Fibroblast of peridontal ligament (primary cell): ENCODE data around the gene RBM19.

Experiments used
- DNase-seq: peaks from one replicate; pipeline ENCODE4 v3.0.0-alpha.2; 2010; ENCODE audit errors: extremely low read depth

RBM19 gene

GRCh38 chr12:113804961-113805600, 161.0 kb downstream of the RBM19 start:
- DNase-seq = no peak

- no peak for DNase-seq
Observed at GRCh38 chr12:113803759-113804140, 162.4 kb downstream of the RBM19 start.

DNA sequence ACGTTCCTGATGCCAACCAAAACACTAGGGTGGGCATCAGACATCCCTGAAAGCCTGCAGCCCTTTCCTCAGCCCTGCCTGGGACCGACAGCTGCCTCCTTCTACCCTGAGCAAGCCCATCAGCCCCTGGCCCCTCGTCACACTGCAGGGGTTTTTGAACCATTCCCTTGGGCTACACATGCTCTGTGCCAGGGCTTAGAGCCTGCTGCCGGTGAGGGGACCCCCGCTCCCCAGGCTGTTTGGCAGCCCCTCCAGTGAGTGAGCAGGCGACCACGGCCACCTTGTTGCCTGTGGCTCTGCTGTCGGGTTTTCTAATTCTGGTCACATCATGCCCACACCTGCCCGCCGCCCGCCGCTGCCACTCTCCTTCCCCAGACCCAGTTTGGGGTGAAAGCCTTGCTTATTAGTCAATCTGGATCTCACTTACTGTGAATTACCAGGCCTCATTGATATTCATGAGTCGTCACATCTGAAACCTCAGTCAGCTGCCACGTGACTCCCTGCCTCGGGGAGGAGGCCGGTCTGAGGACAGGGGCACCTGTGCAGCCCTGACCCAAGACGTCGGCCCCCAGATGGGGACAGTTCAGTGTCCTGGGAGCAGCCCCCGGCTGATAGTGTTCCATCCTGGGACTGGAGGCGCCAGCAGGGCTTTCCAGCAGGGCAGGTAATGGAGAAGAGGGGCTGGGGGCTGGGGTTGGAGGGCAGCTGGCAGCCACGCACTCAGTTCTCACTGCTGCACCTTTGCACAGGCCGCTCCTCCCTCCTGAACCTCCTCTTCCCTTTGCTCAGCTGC, 163.0 kb downstream of the RBM19 start:
- DNase-seq = no peak

DNA sequence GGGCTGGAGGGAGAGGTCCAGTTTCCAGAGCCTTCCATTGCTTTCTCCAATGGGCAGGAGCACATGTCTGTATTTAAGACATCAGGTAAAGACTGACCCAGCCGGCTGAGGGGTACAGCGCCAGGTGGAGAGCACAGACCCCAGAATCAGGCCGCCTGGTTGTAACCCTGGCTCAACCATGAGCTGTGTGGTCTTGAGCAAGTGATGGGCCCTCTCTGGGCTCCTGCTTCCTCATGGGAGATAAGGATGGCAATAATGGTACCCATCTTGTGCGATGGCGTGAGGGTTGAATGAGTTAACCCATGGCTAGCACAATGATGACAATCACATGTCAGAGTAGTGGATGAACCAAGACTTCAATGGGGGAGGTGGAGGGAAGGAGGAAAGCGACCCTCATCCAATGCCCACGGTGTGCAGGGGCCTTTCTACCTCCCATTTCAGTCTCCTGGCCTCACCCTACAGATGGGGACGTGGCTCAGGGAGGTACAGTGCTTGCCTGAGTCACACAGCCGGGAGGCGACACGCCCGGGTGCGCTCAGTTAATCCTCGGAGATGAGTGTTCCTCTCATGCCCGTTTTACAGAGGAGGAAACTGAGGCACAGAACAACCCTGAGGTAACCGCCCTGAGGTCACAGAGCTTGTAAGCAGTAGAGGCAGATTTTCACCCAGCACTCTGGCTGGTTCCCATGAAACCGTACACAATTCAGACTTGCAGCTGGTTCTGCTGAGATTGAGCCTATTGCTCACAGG, 163.9 kb downstream of the RBM19 start:
- no peak for DNase-seq

- no peak for DNase-seq
Observed at GRCh38 chr12:113800201-113800600, 165.9 kb downstream of the RBM19 start.

GRCh38 chr12:113798552-113798951, 167.6 kb downstream of the RBM19 start:
- no peak for DNase-seq

DNA sequence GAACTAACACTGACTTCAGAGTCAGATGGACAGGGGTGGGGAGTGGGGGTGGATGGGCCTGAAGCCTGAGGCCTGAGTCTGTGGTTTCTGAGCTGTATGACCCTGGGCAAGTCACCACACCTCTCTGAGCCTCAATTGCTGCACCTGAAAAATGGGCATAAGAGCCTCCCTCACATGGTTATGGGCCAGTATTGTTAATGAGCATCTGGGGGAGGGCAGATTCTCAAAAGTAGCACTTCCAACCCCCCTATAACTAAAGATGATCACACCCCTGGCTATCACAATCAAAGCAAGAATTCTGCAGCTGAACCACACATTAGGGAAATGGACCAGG, 168.6 kb downstream of the RBM19 start:
- DNase-seq = no peak

DNA sequence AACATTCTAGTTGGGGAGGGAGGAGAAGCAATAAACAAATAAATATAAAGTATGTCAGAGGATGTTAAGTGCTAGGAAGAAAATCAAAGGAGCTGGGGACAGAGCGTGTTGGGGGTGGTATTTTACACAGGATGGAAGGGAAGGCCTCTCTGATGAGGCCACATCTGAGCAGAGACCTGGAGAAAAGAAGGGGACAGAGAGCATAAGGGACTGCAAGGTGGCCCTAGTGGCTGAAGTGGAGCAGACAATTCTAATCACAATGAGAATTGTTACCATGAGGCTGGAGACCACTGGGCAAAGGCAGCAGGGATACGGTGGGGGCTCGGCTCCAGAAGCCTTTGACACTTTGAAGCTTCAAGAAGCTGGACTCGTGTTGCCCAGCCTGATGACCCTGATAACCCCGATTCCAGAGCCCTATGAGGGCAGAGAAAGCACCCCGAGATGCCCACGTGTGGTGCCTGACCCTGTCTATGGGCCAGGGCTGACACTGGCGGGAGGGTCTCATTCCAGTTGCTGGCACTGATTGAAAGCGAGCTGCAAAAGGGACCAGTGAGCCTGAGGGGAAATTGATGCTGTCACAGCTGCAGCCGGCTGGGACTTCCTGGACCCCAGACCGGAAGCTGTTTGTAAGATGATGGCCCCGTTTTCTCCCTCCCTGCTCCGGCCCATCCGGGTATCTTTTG, 169.1 kb downstream of the RBM19 start:
- no peak for DNase-seq

- DNase-seq = no peak
Observed at GRCh38 chr12:113796066-113796827, 169.9 kb downstream of the RBM19 start.

- no peak for DNase-seq
Observed at GRCh38 chr12:113795445-113795844, 170.7 kb downstream of the RBM19 start.

DNA sequence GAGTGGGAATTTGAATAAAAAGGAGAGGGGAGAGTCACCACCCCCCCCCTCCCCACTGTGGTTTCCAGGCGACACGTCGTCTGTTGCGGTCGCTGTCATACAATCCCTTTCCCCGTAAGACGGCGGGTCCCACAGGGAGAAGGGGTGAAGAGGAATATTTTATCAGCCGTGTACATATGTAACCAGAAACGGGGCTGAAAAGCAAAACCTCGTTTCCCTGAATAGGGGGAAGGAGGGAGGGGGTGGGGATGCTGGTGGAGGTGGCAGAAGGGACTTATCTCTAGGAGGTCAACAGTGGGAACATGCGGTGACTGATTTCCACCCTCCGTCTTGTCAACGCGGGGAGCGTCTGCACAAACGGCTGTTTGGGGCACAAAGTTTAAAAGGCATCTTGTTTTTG, 171.4 kb downstream of the RBM19 start:
- DNase-seq = no peak

GRCh38 chr12:113793250-113793649, 172.9 kb downstream of the RBM19 start:
- DNase-seq = no peak

- no peak for DNase-seq
Observed at GRCh38 chr12:113792450-113792849, 173.7 kb downstream of the RBM19 start.

GRCh38 chr12:113788020-113788856, 177.9 kb downstream of the RBM19 start:
- peak; percentile 48 for DNase-seq

GRCh38 chr12:113786107-113786506, 180.0 kb downstream of the RBM19 start:
- no peak for DNase-seq

DNA sequence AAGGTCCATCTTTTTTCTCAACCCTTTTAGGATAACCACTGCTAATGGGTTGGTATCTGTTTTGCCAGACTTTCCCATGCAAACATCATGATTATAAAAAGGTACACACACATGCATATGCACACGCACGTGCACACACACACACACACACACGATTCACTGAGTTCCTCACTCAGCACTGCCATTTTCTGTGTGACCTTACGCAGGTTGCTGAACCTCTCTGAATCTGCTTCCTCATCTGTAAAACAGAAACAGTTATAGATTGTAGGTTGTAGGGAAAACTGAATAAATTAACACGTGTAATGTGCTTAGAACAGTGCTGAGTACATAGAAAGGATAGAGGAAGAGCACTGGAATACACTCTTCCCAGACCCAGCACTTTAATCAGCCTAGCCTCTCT, 182.3 kb downstream of the RBM19 start:
- DNase-seq = no peak

DNA sequence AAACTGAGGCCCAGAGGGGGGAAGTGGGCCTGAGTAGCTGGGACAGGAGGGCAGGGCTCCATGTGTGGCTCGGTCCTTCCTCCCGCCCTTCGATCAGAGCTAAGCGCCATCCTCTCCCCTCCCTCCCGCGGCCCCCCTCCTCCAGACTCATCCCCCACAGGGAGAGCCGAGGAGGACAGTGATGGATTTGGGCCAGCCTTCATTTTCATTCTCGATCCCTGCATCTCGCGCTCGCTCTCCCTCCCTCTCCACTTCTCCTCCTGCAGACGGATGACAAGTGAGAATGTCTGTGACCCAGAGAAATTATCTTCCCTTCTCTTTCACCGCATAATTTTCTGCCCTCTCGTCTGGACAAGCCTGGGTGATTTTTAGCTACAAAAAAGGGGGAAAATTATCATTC, 183.3 kb downstream of the RBM19 start:
- no peak for DNase-seq

GRCh38 chr12:113781415-113782198, 184.5 kb downstream of the RBM19 start:
- no peak for DNase-seq

DNA sequence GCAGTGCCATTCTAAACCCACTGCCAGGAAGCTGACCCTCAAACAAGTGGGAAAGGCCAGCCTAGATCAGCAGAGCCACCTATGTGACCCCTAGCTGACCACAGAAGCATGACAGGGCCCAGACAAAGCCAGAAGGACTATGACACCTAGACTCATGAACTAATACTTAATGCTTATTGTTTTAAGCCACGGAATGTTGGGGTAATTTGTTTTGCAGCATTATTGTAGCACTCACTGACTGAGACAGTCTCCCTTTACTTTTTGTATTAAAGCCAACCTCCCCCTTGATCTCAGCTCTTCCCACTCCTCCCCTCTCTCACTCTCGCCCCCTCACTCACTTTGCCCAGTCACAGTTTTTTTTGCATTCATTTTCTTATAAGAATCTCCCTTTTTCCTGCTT, 186.4 kb downstream of the RBM19 start:
- no peak for DNase-seq
